Activated B cell treated with CpG ODN at 0.5 μM for 24 hours (primary cell): ENCODE measurements around the gene RAPGEF2. TPM values are rescaled to one million over a fixed set of nuclear protein-coding genes. Genes with fewer than 3 reads are reported as not detected.

Experiments used
- ATAC-seq: fragments of 200-7000 bp; cut with Tn5 transposase; one replicate; pipeline ENCODE4 v1.10.0; 2021; ENCODE audit warnings: low read depth, mild to moderate bottlenecking, moderate library complexity
- CTCF ChIA-PET: fragments of 350-600 bp; sonication (Branson Sonifier 250); formaldehyde crosslinking; loops from one replicate; lab custom pipeline; 2021; ENCODE audit warnings: antibody characterized with exemption; lab: Charles Lee
- POLR2A ChIA-PET: fragments of 350-600 bp; sonication (Branson Sonifier 250); formaldehyde crosslinking; loops from one replicate; lab custom pipeline; 2021; ENCODE audit warnings: antibody characterized with exemption; lab: Charles Lee
- DNase-seq: peaks from one replicate; pipeline ENCODE4 v3.0.0; 2022
- H3K27ac Mint-ChIP-seq: one replicate; pipeline ENCODE4 v1.8.0; 2020; ENCODE audit warnings: mixed read lengths
- H3K27me3 Mint-ChIP-seq: one replicate; pipeline ENCODE4 v1.8.0; 2021; ENCODE audit warnings: mixed read lengths
- H3K36me3 Mint-ChIP-seq: one replicate; pipeline ENCODE4 v1.8.0; 2021; ENCODE audit warnings: low read depth, mixed read lengths
- H3K4me1 Mint-ChIP-seq: one replicate; pipeline ENCODE4 v1.8.0; 2021; ENCODE audit warnings: mixed read lengths
- H3K4me3 Mint-ChIP-seq: one replicate; pipeline ENCODE4 v1.8.0; 2020; ENCODE audit warnings: mild to moderate bottlenecking, mixed read lengths
- H3K9me3 Mint-ChIP-seq: one replicate; pipeline ENCODE4 v1.8.0; 2020; ENCODE audit warnings: mixed read lengths
- intact Hi-C: fragments of 100-400 bp; cut with micrococcal nuclease; formaldehyde crosslinking; loops from one replicate; pipeline ENCODE4 v1.15.1; 2024
- total RNA-seq: library from RNA; stranded (reverse); gene quantifications from 2 replicates; pipeline ENCODE4 v1.2.3, GENCODE V29; 2022
- TF ChIP-seq, protein P1 (sequence below): fragments of 200-600 bp; IDR thresholded peaks from one replicate; pipeline ENCODE4 v1.8.0; 2022; ENCODE audit warnings: antibody characterized with exemption, mild to moderate bottlenecking

The RAPGEF2 gene
- total RNA-seq, 1 donor from 2014 or later, result 22.9 TPM

- H3K27ac Mint-ChIP-seq, result no peak overlapping the region
- intact Hi-C loops, result no loop called here
- ChIA-PET POLR2A (no interaction called here), CTCF (no interaction called here)
- H3K9me3 Mint-ChIP-seq, result no peaks in the 10 kb centered on the region
- TF ChIP-seq, protein P1, sequence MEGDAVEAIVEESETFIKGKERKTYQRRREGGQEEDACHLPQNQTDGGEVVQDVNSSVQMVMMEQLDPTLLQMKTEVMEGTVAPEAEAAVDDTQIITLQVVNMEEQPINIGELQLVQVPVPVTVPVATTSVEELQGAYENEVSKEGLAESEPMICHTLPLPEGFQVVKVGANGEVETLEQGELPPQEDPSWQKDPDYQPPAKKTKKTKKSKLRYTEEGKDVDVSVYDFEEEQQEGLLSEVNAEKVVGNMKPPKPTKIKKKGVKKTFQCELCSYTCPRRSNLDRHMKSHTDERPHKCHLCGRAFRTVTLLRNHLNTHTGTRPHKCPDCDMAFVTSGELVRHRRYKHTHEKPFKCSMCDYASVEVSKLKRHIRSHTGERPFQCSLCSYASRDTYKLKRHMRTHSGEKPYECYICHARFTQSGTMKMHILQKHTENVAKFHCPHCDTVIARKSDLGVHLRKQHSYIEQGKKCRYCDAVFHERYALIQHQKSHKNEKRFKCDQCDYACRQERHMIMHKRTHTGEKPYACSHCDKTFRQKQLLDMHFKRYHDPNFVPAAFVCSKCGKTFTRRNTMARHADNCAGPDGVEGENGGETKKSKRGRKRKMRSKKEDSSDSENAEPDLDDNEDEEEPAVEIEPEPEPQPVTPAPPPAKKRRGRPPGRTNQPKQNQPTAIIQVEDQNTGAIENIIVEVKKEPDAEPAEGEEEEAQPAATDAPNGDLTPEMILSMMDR, result no peak
- peaks cover 9% of the 10 kb centered on the region for H3K36me3 Mint-ChIP-seq
- no peak for DNase-seq
- no peaks in the 10 kb centered on the region for H3K27me3 Mint-ChIP-seq
- H3K4me1 Mint-ChIP-seq, result peaks cover 3% of the 10 kb centered on the region
- no peak overlapping the region for H3K4me3 Mint-ChIP-seq
- no peak for ATAC-seq
These were observed 178.9 kb downstream of the RAPGEF2 start for GRCh38 chr4:159281771-159282170.

DNA sequence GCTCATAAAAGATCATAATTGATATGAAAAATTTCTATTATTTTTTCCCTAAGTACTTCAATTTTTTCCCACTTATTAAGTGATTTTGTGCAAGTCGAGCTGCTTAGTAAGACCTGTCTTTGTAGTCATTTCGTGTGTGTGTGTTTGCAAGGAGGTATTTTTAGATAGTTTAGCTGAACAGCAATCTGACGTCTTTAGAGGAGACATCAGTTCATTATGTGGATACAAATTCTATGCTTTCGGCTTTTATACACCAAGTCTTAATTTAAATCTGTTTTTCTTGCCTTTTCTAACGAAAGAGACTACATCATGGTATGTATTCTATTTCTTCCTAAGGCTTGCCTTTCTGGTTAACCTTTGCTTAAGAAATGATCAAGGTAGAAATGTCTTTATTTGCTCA lies 179.4 kb downstream of the RAPGEF2 start:
- Mint-ChIP-seq H3K27me3 (no peaks in the 10 kb centered on the region), H3K36me3 (peaks cover 9% of the 10 kb centered on the region), H3K9me3 (no peaks in the 10 kb centered on the region), H3K4me1 (peaks cover 3% of the 10 kb centered on the region), H3K4me3 (no peak overlapping the region), H3K27ac (no peak overlapping the region)
- DNase-seq (no peak), ATAC-seq (no peak)
- POLR2A ChIA-PET, result no interaction called here
- intact Hi-C loops, result no loop called here
- CTCF ChIA-PET, result no interaction called here
- TF ChIP-seq, protein P1, result no peak

DNA sequence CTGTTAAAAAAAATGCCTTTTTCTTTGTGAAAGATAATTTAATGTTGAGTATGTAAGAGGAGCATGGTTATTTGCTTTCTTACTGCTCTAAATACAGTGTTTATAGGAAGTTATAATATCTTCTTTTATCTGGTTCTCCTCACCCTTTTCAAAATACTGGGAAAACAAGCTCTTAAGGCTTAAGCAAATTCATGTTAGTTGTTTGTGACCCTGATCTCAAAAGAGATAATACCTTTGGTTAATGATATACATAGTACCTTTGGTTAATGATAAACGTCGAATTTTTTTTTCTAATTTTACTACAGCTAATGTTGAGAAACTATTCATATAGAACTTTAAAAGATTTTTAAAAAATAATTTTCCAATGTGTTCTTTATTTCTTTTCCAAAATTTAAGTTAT lies 180.1 kb downstream of the RAPGEF2 start:
- DNase-seq, result no peak
- Mint-ChIP-seq H3K27ac (no peak overlapping the region), H3K4me3 (no peak overlapping the region), H3K27me3 (no peaks in the 10 kb centered on the region), H3K36me3 (peaks cover 5% of the 10 kb centered on the region), H3K9me3 (no peaks in the 10 kb centered on the region), H3K4me1 (no peaks in the 10 kb centered on the region)
- intact Hi-C loops, result no loop called here
- ChIA-PET POLR2A (no interaction called here), CTCF (no interaction called here)
- no peak for ATAC-seq
- TF ChIP-seq, protein P1, result no peak

- no peak overlapping the region for H3K4me3 Mint-ChIP-seq
- ATAC-seq (no peak), DNase-seq (no peak)
- peaks cover 4% of the 10 kb centered on the region for H3K36me3 Mint-ChIP-seq
- no peaks in the 10 kb centered on the region for H3K27me3 Mint-ChIP-seq
- POLR2A ChIA-PET, result no interaction called here
- CTCF ChIA-PET, result no interaction called here
- no peaks in the 10 kb centered on the region for H3K4me1 Mint-ChIP-seq
- no peak overlapping the region for H3K27ac Mint-ChIP-seq
- intact Hi-C loops, result no loop called here
- TF ChIP-seq, protein P1, result no peak
- no peaks in the 10 kb centered on the region for H3K9me3 Mint-ChIP-seq
These were observed 180.8 kb downstream of the RAPGEF2 start for GRCh38 chr4:159283696-159284095.

DNA sequence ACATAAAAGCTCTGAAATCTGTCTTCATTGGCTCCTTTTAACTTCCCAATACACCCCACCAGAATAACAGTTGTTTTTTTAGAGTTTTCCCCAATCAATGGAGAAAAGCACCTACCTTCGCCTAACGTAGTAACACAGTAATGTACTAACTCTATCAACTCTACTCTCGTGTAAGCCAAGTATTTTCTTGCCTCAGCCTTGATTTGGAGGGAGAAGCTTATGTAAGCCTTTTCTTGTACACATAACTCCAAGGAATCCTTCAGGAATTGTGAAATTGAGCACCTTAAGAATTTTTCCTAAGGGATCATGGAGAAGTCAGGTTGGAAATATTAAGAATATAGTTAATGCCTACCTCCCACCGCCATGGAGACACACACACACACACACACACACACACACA lies 181.2 kb downstream of the RAPGEF2 start:
- ChIA-PET CTCF (no interaction called here), POLR2A (no interaction called here)
- no peaks in the 10 kb centered on the region for H3K4me1 Mint-ChIP-seq
- no peak overlapping the region for H3K27ac Mint-ChIP-seq
- peaks cover 4% of the 10 kb centered on the region for H3K36me3 Mint-ChIP-seq
- intact Hi-C loops, result no loop called here
- ATAC-seq (no peak), DNase-seq (no peak)
- H3K4me3 Mint-ChIP-seq, result no peak overlapping the region
- TF ChIP-seq, protein P1, result no peak
- no peaks in the 10 kb centered on the region for H3K27me3 Mint-ChIP-seq
- H3K9me3 Mint-ChIP-seq, result no peaks in the 10 kb centered on the region
